ENCODE measurements around the gene GRID1. TPM values are rescaled to one million over a fixed set of nuclear protein-coding genes. Genes with fewer than 3 reads are reported as not detected.

GRID1 gene
- total RNA-seq, 4 donors from 2014 or later: 0.40 to 1.9 (median 1.00) TPM

DNA sequence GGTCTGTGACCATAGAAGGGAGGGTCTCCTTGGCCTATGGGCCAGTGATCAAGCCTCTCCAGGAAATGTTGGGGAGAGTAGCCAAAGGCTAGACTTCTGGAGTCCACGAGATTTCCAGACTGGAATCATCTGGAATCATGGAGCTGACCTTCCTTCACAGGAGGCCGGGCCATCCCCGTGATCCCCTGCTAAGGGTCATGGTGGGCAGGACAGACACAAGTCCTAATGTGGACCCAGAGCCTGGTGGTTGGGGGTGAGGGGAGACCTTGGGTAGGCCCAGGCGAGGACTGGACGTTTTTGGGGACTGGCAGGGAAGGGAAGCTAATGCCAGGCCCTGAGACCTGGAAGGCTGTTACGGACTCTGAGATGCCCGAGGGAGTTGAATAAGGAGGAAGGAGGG is 9.8 kb upstream of the GRID1 start:
- no peaks in the 10 kb centered on the region for H3K9me3 ChIP-seq
- DNase-seq: no peak
- no peak for TF ChIP-seq POLR2A (IDR thresholded peaks at IDR 0.05)
- TF ChIP-seq EP300 (IDR thresholded peaks at IDR 0.05; ENCODE audit: low read depth): no peak
- TF ChIP-seq, protein P1, sequence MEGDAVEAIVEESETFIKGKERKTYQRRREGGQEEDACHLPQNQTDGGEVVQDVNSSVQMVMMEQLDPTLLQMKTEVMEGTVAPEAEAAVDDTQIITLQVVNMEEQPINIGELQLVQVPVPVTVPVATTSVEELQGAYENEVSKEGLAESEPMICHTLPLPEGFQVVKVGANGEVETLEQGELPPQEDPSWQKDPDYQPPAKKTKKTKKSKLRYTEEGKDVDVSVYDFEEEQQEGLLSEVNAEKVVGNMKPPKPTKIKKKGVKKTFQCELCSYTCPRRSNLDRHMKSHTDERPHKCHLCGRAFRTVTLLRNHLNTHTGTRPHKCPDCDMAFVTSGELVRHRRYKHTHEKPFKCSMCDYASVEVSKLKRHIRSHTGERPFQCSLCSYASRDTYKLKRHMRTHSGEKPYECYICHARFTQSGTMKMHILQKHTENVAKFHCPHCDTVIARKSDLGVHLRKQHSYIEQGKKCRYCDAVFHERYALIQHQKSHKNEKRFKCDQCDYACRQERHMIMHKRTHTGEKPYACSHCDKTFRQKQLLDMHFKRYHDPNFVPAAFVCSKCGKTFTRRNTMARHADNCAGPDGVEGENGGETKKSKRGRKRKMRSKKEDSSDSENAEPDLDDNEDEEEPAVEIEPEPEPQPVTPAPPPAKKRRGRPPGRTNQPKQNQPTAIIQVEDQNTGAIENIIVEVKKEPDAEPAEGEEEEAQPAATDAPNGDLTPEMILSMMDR (IDR thresholded peaks at IDR 0.05): no peak
- no peak for TF ChIP-seq POLR2AphosphoS5 (IDR thresholded peaks at IDR 0.05)
- no peak overlapping the region for H3K27ac ChIP-seq
- H3K4me3 ChIP-seq: no peak overlapping the region
- peaks cover 61% of the 10 kb centered on the region for H3K27me3 ChIP-seq
- in situ Hi-C loops (cut with MboI; ENCODE audit: low pct_ligation_motif_present in 1 of 4, low pct_unique_long_range_greater_than_20kb in 1 of 4, low sequenced_read_pairs in 3 of 4) (loop anchor here in 1 of 4 donors (25.0 kb wide), 1 partner anchor 211 kb away; no protein-coding TSS in a partner anchor), intact Hi-C loops (cut with DNase I; ENCODE audit: low total_unique reads) (no loop called here)
- WGBS, 2 donors (ENCODE audit: low coverage in 1 of 2): 86% methylated on average over 7 of the region's 7 CpGs; no CpG with 5 or more reads in 1 of the 2 donors
- no peaks in the 10 kb centered on the region for H3K36me3 ChIP-seq
- H3K4me1 ChIP-seq: peaks cover 0 to 4% (median 4%) of the 10 kb centered on the region in 4 donors

DNA sequence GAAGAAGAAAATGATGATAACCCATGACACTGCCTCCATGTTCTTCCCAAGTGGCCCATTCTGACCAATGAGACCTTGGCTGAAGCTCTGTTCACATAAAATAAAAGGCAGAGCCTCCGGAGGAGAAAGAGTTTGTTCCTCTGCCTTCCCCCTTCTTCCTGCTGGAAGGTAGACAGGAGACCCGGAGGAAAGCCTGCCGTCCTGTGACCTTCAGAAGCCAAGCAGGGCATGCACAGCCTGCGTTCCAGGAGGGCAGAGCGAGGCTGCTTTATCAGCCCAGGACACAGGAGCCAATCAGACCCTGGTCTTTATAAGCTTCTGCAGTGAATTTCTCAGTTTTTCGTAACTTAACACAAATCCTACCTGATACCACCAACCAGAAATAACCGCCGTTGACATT is 8.6 kb upstream of the GRID1 start:
- H3K27me3 ChIP-seq: peaks cover 61% of the 10 kb centered on the region
- H3K4me1 ChIP-seq: peaks cover 0 to 4% (median 4%) of the 10 kb centered on the region in 4 donors
- no peaks in the 10 kb centered on the region for H3K36me3 ChIP-seq
- no peak for DNase-seq
- WGBS, 2 donors (ENCODE audit: low coverage in 1 of 2): 85 to 100% methylated on average over 3 to 8 of the region's 8 CpGs
- in situ Hi-C loops (cut with MboI; ENCODE audit: low pct_ligation_motif_present in 1 of 4, low pct_unique_long_range_greater_than_20kb in 1 of 4, low sequenced_read_pairs in 3 of 4): loop anchor here in 1 of 4 donors (25.0 kb wide), 1 partner anchor 212 kb away; no protein-coding TSS in a partner anchor
- H3K27ac ChIP-seq: no peak overlapping the region
- intact Hi-C loops (cut with DNase I; ENCODE audit: low total_unique reads): no loop called here
- H3K4me3 ChIP-seq: no peak overlapping the region
- TF ChIP-seq POLR2A (IDR thresholded peaks at IDR 0.05) (no peak), POLR2AphosphoS5 (IDR thresholded peaks at IDR 0.05) (no peak), EP300 (IDR thresholded peaks at IDR 0.05; ENCODE audit: low read depth) (no peak)
- TF ChIP-seq, protein P1 (IDR thresholded peaks at IDR 0.05): no peak
- no peaks in the 10 kb centered on the region for H3K9me3 ChIP-seq

DNA sequence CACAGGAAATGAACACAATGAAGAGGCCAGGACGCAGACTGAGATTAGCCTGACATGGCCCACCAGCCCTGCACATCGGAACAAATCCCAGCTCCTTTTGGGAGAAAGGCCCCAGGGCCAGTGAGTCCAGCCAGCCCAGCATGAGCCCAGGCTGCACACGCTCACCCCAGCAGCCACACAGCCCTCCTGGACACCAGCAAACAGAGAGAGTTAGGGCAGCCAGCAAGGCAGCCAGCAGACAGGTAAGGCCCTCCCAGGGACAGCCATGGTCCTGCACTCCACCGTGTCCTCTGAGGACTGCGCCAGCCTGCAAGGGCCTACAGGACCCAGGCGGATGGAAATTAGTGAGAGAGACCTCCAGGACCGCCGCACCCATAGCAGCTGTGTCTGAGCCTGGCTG is 8.1 kb upstream of the GRID1 start:
- in situ Hi-C loops (cut with MboI; ENCODE audit: low pct_ligation_motif_present in 1 of 4, low pct_unique_long_range_greater_than_20kb in 1 of 4, low sequenced_read_pairs in 3 of 4): loop anchor here in 3 of 4 donors (25.0 kb wide), 4 partner anchors 213 to 837 kb away; no protein-coding TSS in a partner anchor

DNA sequence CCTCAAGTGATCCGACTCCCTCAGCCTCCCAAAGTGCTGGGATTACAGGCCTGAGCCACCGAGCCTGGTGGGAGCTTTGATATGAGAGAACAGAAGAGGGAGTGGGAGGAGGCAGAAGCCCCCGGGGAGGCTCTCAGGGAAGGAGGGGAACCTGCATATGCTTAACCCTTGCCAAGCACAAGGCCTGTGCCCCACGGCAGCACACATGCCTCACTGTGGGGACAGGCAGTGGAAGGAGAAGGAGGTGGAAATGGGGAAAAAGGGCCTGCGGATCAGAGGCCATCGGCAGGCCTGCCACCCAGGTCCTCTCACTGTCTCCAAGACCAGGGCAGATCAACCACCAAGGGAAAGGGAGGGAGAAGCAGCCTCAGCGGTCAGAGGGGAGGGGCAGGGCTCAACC is 7.2 kb upstream of the GRID1 start:
- WGBS, 2 donors (ENCODE audit: low coverage in 1 of 2): 90 to 96% methylated on average over 4 to 7 of the region's 7 CpGs
- in situ Hi-C loops (cut with MboI; ENCODE audit: low pct_ligation_motif_present in 1 of 4, low pct_unique_long_range_greater_than_20kb in 1 of 4, low sequenced_read_pairs in 3 of 4) (loop anchor here in 2 of 4 donors (25.0 kb wide), 3 partner anchors 287 to 837 kb away; no protein-coding TSS in a partner anchor), intact Hi-C loops (cut with DNase I; ENCODE audit: low total_unique reads) (no loop called here)
- peaks cover 0 to 4% (median 4%) of the 10 kb centered on the region in 4 donors for H3K4me1 ChIP-seq
- H3K36me3 ChIP-seq: no peaks in the 10 kb centered on the region
- H3K27me3 ChIP-seq: peaks cover 69% of the 10 kb centered on the region
- TF ChIP-seq, protein P1 (IDR thresholded peaks at IDR 0.05): no peak
- no peak for TF ChIP-seq POLR2AphosphoS5 (IDR thresholded peaks at IDR 0.05)
- H3K4me3 ChIP-seq: no peak overlapping the region
- no peak overlapping the region for H3K27ac ChIP-seq
- no peaks in the 10 kb centered on the region for H3K9me3 ChIP-seq
- DNase-seq: no peak

More for the DNA sequence above, 8.1 kb upstream of the GRID1 start:
- Histone ChIP-seq H3K36me3 (no peaks in the 10 kb centered on the region), H3K4me1 (peaks cover 0 to 4% (median 4%) of the 10 kb centered on the region in 4 donors), H3K27me3 (peaks cover 62% of the 10 kb centered on the region), H3K9me3 (no peaks in the 10 kb centered on the region), H3K27ac (no peak overlapping the region), H3K4me3 (no peak overlapping the region)
- TF ChIP-seq POLR2A (IDR thresholded peaks at IDR 0.05) (no peak), EP300 (IDR thresholded peaks at IDR 0.05; ENCODE audit: low read depth) (no peak), POLR2AphosphoS5 (IDR thresholded peaks at IDR 0.05) (no peak)
- TF ChIP-seq, protein P1 (IDR thresholded peaks at IDR 0.05): no peak
- no peak for DNase-seq
- intact Hi-C loops (cut with DNase I; ENCODE audit: low total_unique reads): no loop called here
- 65% methylated on average over 8 of the region's 8 CpGs; no CpG with 5 or more reads in 1 of the 2 donors for WGBS, 2 donors (ENCODE audit: low coverage in 1 of 2)
